ENCODE data around the gene FBN2.
"Not testable (repeated sequence)": the region's sequence is repeated elsewhere in the genome, so short reads cannot be mapped to it uniquely, and the experiment has no call there.

FBN2 gene

DNA sequence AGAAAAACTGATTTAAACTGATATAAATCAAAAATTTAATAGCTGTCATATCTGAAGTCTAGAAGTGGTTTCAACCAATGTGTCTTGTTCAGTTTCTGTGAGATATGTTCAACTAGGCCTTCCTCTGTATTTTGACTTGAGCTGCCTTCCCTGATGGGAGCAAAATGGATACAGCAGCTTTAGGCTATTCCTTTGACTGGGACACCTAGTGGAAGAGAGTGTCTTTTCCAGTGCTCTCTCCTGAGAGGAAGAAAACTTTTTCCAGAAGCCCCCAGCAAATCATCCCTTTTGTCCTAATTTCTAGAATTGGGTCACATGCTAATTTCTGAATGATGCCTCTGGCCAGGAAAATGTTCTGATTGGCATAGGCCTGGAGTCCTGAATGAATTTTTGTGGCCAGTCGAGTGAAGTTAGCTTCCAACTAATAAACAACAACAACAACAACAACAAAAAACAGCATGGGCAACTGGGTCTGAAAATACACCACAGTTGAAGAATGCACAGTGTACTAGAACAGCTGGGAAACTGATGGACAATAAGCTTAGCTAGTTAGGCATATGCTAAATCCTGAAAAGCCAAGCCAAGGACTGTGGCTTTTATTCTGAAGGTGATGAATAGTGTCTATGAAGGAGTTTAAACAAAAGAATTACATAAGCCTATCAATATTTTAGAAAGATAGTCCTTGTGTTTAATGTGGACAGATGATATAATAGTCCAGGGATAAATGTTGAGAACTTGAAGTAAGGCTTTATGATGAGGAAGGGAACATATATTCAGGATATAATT is 125.7 kb downstream of the FBN2 start:
- no peak for DNase-seq

DNA sequence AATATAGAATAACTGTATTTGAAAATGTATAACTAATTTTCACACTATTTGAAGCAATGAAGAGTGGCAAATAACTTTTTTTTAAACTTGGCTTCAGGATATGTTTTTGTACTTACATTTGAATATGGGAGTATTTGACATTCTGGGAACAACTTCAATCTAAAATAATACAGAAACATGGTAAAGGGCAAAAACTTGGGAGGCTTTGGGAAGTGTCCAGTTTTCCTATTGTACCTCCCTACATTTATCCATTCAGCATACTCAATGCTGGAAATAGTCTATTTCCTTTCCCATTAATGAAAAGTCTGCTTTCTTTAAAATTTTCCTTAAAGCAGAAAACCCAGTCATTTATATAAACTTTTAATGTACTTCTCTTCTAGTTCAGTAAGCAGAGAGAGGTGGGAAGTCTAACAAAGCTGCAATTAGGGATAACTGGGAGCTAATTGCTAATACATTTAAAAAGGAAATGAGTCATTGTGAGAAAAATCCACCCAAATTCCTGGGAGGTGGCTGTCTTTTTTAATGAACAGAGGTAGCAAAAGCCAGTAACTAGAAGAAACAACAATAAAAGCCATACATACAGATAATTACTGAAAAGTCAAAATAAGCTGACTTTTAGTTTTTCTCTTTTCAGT is 128.8 kb downstream of the FBN2 start:
- no peak for DNase-seq

DNA sequence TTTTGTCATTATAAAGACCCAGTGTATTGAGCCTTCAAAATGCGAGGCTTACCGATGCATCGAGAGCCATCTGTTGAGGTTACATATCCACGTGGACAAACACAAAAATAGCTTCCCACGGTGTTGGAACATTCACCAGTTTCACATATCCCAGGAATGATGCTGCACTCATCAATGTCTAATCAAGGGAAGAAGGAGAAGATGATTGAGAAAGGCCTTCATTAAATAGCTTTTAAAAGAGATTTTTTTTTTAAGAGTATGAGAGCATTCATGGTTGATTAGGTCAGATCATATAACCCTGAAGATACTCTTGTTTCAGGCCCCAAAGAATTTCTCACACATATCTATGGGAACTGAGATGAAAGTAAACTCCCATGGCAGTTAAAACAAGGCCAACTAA is 129.4 kb downstream of the FBN2 start:
- DNase-seq = no peak

DNA sequence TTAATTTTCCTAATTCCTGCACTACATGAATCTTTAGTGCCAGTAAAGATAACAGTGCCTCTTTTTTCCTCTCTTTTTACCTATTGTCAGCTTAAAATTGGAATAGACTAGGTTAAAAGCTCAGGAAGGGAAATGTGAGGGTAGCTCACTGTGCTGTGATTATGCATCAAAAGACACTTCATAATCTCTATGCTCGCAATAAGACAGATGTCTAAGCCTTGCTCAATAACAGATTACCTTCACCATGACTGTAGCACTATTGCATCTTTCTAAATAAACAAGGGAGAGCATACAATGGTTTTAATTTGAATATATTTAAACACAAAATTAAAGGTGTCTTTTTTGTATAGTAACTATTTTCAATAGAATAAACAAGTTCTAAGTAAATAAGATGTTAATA is 130.1 kb downstream of the FBN2 start:
- no peak for DNase-seq

DNA sequence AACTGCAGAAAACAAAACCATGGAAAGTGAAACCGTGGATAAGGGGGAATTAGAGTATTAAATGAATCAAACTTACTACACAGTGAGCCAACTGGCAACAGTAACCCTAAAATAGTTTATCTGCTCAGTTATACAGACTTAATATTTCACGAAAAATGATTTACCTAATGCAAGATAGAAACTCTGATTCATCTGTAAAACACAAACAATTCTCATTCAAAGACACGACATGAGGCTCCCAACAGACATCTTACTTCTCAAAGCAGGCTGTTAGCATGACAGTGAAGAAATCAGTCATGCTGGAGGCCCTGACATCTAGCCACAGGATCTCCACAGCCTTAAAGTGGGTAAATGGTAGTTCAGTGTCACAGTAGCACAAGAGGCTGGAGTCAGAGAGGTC is 131.2 kb downstream of the FBN2 start:
- DNase-seq = no peak

DNA sequence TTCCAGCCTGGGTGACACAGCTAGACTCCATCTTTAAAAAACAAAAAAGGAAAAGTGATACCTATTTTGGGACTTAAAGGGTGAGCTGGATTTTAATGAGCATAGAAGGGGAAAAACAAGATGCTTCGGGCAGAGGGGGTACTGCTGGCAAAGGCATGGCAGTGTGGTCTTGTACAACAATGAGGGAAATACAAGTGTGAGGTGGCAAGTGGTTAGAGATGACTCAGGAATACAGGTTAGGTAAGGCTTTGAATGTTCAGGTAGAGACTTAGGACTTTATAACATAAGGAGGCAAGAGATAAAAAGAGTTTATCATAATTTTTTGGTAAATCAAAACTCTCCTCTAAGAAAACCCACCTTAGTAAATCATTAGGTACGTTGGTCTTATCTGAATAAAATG is 132.9 kb downstream of the FBN2 start:
- no peak for DNase-seq

DNA sequence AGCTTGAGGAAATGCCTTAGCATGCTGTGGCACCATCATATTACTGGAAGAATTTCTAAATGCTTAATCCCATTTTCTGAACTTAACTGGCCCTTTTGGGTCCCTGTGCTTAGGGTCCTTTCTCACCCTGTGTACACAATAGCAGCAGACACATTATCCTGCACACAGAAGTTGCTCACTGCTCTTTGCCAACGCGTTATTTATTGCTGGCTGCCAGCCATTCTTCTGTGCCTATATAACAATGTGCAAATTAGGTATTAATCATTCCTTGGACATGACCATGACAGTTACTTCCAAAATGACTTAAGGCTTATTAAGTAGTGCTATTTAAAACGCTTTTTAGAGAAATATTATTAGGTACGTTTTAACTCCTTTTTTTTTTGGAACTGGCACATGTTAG is 134.7 kb downstream of the FBN2 start:
- DNase-seq = no peak

DNA sequence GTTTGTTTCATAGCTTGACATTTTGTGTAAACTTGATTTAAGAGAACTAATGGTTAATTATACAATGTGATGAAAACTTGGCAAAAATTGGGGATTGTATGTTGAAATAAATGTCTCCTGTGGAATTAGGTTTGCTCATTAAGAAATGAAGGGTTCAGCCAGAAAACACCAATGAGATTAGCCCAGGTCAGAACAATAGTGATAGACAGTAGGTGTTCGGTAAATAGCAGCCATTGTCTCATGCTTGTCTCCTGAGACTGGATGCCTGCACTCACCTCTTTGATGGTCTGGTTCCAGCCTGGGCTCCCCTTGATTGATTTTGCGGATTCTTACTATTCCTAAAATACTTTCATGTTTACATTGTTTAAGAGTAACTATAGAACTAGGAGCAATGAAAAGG is 135.5 kb downstream of the FBN2 start:
- no peak for DNase-seq

DNA sequence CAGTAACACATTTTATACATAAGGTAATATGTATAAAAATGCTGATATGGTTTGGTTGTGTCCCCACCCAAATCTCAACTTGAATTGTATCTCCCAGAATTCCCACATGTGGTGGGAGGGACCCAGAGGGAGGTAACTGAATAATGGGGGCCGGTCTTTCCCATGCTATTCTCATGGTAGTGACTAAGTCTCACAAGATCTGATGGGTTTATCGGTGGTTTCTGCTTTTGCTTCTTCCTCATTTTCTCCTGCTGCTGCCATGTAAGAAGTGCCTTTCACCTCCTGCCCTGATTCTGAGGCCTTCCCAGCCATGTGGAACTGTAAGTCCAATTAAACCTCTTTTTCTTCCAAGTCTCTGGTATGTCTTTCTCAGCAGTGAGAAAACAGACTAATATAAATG is 137.3 kb downstream of the FBN2 start:
- not testable (repeated sequence) for DNase-seq

DNA sequence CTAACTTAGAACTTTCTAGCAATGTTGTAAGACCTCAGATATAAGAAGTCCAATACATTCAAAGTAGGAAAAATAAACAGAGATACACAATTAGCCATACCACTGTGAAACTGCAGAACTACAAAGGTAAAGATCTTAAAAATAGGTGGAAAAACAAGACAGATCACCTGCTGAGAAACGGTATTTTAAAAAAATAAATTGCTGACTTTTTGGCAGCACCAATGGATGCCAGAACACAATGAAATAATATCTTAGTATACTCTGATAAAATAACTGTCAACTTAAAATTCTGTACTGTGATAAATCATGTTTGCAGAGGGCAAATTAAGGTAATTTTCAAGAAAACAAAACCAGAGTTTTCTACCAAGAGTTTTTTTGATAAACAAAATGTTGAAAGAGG is 138.9 kb downstream of the FBN2 start:
- no peak for DNase-seq

DNA sequence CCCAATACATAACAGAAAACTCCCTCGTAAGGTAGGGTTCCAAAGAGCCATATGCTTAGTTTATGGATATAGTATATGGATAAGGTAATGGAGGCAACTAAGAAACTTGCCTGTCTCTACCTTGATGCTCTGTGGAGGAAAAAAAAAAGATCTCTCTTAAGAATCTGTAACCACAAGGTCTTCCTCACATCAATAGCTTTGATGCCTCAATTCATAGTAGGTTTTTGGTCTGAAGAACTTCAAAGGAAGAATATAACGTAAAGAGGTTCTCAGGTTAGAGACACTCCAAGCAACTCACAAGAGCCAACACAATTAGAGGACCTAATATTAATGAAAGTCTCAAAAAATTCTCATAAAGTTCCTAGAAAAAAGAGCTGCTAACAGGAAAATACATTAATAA is 140.2 kb downstream of the FBN2 start:
- no peak for DNase-seq

DNA sequence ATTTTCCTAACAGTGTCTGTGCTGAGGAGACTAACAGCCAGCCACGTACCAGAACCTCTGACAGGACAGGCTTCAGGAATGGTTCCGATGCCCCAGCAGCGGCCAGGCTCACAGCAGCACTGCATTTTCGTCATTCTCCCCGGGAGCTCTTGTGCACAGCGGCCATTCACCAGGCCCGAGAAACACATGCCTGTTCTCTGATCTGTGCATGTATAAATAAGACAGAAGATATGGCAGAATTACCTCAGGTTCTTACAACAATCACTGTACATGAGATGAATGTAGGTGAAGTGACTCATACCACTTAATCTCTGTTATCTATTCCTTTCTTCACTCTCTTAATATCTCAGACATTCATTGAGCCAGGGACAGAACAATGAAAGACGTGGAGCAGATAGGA is 143.0 kb downstream of the FBN2 start:
- DNase-seq = no peak

DNA sequence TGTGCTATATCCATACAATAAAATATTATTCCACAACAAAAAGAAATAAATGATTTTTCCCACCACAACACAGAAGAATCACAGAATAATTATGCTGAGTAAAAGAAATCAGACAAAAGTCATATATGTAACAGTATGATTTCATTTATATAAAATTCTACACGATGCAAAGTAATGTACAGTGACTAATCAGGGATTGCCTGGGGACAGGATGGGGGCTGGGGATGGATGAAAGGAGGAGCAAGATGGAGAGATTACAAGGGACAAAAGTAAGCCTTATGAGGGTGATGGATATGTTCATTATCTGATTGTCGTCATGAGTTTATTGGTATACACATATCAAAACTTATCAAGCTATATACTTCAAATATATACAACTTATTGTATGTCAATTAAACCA is 154.0 kb downstream of the FBN2 start:
- no peak for DNase-seq

DNA sequence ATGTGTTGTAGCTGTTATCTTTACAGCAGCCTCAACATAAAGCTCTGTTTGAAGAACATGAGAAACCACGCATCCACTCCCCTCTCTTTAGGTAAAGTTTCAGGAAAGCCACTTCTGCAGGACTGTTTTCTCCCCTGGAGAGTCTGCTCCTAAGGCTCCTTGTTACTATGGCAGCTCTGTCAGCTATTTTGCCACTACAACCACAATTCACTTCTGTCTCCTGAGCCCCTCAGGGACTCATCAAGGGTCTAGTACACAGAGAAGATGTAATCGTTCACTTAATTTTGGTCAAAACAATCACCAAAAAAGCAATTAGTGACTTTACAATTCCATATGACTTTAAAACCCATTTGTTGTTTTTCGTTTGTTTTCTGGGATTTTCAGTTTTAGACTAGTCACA is 157.7 kb downstream of the FBN2 start:
- no peak for DNase-seq

DNA sequence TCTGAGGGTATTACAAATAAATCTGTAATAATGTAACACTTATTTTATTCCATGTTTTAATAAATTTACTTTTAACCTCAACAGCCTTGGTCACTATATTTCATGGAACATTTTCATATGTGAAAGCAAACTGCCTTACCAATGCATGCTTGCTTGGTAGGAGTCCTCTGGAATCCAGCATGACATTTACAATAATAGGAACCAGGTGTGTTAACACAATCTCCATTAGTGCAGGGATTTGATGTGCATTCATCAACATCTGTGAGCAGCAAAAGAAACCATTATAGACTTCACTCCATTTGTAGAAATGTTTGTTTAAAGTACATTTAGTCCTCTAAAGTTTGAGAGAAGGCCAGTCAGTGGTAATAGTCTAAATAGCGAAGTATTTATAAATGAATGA is 159.4 kb downstream of the FBN2 start:
- no peak for DNase-seq

DNA sequence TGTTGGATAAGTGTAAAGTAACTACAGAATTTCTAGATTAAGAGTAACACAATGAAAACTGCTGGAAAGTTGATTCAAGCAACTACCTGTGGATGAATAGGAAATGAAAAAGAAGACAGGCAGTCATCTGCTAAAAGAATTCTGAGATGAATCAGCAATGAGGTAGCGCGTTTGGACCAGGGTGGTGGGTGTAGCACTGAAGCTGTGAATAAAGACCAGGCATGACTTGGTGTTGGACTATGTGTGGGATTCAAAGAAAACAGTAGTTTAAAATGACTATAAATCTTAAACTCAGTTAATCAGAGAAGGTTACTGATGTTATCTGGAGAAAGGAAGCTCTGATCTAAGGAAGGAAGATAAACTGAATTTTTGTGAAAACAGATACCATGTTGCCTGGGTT is 159.8 kb downstream of the FBN2 start:
- no peak for DNase-seq

DNA sequence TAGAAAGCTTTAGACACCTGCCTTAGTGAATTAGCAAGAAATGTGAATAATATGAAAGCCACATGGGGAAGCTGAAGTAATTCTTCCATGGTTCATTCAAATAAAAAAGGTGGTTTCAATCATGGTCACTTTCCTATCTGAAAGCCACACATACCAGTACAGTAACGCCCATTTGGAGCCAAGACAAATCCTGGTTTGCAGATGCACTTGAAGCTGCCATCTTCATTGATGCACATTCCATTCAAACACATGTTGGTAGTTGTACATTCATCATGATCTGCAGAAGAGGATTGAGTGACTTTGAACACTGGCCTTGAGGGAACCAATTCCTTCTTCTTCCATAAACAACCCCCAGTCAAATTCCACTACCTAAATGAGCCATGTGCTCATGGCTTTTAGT is 161.5 kb downstream of the FBN2 start:
- no peak for DNase-seq

DNA sequence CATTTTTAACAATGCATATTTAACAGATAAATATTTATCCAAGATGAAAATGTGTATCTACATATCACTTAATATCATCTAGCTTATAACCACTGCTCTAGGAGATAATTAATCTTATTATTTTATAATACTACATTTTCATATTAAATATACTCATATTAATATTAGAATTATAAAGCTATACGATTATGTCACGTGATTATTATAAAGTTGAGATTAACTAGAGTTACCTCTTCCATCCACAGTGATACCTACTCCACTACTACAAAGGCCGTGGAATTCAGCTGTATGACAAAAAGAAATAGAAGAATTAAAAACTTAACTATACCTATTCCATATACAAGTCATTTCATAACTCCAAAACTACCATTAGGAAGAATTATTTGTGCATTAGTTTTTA is 171.9 kb downstream of the FBN2 start:
- DNase-seq = no peak

DNA sequence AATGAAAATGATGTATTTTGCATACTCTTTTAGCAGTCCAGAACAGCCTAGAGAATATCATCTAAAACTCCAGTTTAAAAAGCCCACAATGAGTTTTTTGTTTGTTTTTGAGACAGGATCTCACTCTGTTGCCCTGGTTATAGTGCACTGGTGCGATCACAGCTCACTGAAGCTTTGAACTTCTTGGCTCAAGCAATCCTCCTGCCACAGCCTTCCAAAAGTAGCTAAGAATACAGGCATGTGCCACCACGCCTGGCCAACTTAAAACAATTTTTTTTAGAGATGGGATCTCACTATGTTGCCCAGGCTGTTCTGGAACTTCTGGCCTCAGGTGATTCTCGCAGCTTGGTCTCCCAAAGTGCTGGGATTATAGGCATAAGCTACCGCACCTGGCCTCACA is 175.7 kb downstream of the FBN2 start:
- no peak for DNase-seq

DNA sequence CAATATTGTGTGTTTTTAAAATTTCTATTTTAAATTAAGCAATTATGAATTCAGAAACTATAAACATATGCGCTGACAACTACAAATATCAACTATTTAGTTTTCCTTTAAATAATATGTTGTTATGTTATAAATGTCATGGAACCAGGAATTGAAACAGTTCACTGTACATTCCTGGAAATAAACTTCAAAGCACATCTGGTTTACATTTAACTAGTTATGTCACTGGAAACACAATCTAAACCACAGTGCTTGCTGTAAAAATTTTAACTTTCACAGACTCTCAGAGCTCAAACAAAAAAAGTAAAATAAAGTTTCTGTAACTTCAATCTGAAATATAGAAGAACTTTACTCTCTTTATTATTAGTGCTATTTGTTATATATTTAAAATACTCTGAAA is 179.2 kb downstream of the FBN2 start:
- no peak for DNase-seq

DNA sequence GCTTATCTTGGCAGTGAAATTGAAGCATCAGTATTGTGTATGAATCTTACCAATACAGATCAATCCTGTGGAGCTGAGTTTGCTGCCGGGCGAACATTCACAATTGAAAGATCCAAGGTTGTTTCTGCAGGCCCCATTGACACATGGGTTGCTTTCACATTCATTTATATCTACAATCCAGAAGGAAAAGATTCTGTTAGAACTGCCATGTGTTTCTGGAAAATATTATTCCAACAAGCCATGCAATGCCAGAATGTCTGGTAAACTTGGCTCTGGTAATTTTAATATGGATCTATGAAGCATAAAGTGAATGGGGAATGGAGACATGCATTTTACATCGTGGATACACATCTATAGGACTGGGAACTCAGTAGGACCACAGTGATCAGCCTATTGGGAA is 180.8 kb downstream of the FBN2 start:
- no peak for DNase-seq

DNA sequence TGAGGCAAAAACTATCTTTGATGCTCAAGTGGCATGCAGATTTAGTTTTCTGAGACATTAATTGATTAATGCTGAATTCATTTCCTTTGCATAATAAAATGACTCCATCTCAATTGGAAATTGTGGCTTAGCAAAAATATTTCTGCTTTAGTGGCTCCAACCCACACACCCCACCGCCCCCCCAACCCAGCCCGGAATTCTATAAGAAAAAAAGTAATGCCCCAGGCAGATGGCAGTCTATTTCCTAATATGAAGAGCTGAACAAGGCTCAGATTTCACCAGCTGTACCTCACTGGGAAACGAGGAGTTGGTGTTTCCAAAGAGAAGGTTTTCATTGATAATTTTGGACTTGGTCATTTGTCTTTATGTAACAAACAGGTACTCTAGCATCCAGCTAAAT is 182.1 kb downstream of the FBN2 start:
- no peak for DNase-seq

DNA sequence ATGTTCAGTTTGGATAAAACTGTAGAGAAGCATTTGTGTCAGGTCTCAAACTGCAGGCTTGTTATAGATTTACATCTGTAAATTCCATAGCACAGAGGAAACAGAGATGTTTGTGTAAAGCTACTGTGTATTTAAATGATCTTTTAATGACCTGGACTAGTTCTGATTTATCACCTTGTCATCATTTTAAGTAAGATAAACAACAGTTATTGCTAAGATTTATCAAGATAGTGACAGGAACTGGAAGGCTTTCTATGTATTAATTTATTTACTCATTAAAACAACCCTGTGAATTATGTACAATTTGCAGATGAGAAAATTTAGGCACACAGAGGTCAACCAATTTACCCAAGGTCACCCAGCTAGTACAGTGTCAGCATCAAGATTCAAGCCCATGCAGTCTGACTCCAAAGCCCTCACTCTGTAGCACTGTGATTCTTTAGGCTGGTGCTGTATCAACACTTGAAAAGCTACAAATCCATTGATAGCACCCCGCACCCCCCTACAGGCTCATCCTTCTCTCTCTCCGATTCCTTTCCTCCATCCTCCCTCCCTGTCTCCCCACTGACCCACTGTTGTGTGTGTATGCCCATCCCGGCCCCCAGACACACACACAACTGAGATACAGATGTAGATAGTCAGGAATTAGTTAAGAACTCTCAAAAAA is 184.5 kb downstream of the FBN2 start:
- no peak for DNase-seq

DNA sequence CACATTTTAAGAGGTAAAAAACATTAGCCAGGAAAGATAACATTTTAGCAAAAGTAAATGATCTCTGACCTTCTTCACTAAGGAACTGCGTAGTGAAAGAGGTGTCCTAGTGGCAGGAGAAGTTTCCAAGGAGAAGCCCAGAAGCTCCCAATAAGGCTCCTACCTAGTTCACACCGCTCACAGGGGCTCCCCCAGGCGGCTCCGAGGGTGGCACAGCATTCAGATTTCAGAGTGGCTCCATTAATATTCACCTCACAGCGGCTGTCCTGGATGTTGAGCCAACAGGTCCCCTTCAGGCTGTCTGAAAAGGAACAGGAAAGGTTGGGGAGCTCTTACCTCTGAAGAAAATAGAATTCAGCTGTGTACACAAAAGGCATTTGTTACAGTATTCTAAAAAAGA is 187.3 kb downstream of the FBN2 start:
- DNase-seq = no peak
